MCF 10A (cell line): ENCODE measurements around the gene SLC22A15. TPM values are rescaled to one million over a fixed set of nuclear protein-coding genes. Genes with fewer than 3 reads are reported as not detected.

Source experiments
- BruUV-seq: library from RNA; stranded (reverse); fragments of 400-500 nt; replicated peaks from 2 replicates; lab custom pipeline; 2021; lab: Mats Ljungman, UMichigan
- CTCF ChIA-PET: fragments of 300-600 bp; sonication (Branson Sonifier 250); formaldehyde crosslinking; extraction: SDS; loops from one replicate; lab custom pipeline; 2021; ENCODE audit warnings: antibody characterized with exemption, inconsistent platforms; lab: Yijun Ruan, JAX
- POLR2A ChIA-PET: fragments of 300-600, 350-650 bp; sonication (Branson Sonifier 250); formaldehyde crosslinking; extraction: SDS; loops from one replicate; lab custom pipeline; 2020; ENCODE audit warnings: antibody characterized with exemption, inconsistent platforms; lab: Yijun Ruan, JAX
- DNase-seq: peaks from one replicate; pipeline ENCODE4 v3.0.0-alpha.2; 2018; ENCODE audit not compliant: unreplicated experiment
- H3K27ac Mint-ChIP-seq: one replicate; pipeline ENCODE4 v1.8.0; 2022; ENCODE audit warnings: mild to moderate bottlenecking, low read depth, mixed read lengths; ENCODE audit not compliant: unreplicated experiment
- H3K27me3 Mint-ChIP-seq: one replicate; pipeline ENCODE4 v1.8.0; 2022; ENCODE audit warnings: mixed read lengths; ENCODE audit not compliant: insufficient read depth, unreplicated experiment
- H3K36me3 Mint-ChIP-seq: one replicate; pipeline ENCODE4 v1.8.0; 2022; ENCODE audit warnings: mild to moderate bottlenecking, moderate library complexity, mixed read lengths; ENCODE audit not compliant: insufficient read depth, unreplicated experiment
- H3K4me1 Mint-ChIP-seq: one replicate; pipeline ENCODE4 v1.8.0; 2022; ENCODE audit warnings: mixed read lengths; ENCODE audit not compliant: insufficient read depth, unreplicated experiment
- H3K4me3 Mint-ChIP-seq: one replicate; pipeline ENCODE4 v1.8.0; 2022; ENCODE audit warnings: mild to moderate bottlenecking, moderate library complexity, mixed read lengths; ENCODE audit not compliant: unreplicated experiment
- H3K9me3 Mint-ChIP-seq: one replicate; pipeline ENCODE4 v1.8.0; 2022; ENCODE audit warnings: mixed read lengths; ENCODE audit not compliant: unreplicated experiment
- CTCF ChIP-seq: fragments of 200-600 bp; IDR thresholded peaks from one replicate; pipeline ENCODE4 v1.8.0; 2022; ENCODE audit warnings: antibody characterized with exemption, mild to moderate bottlenecking; ENCODE audit not compliant: unreplicated experiment
- intact Hi-C: fragments of 100-400 bp; cut with micrococcal nuclease; formaldehyde crosslinking; loops from 2 replicates; pipeline ENCODE4 v1.14.1; 2022
- total RNA-seq: library from RNA; stranded (reverse); gene quantifications from 2 replicates; pipeline ENCODE4 v1.2.3, GENCODE V29; 2022

Gene SLC22A15
- total RNA-seq, 1 experiment from 2014 or later = 32.4 TPM

GRCh38 chr1:116105996-116106395, 129.7 kb downstream of the SLC22A15 start:
- Mint-ChIP-seq H3K36me3 (no peaks in the 10 kb centered on the region), H3K4me1 (peaks cover 11% of the 10 kb centered on the region), H3K27ac (no peak overlapping the region), H3K4me3 (no peak overlapping the region), H3K9me3 (no peaks in the 10 kb centered on the region), H3K27me3 (no peaks in the 10 kb centered on the region)
- intact Hi-C loops = no loop called here
- no peak for TF ChIP-seq CTCF
- BruUV-seq = no TSS peak
- POLR2A ChIA-PET = interaction anchor here (1.9 kb wide), 1 partner anchor 19 kb away, joined by 5 read pairs; no protein-coding TSS in a partner anchor
- no peak for DNase-seq
- CTCF ChIA-PET = interaction anchor here (0.5 to 1.0 kb wide), 5 partner anchors 16 to 342 kb away, joined by 3 to 4 read pairs (median 3); no protein-coding TSS in a partner anchor

GRCh38 chr1:116106646-116107045, 130.3 kb downstream of the SLC22A15 start:
- no peaks in the 10 kb centered on the region for H3K36me3 Mint-ChIP-seq
- ChIA-PET CTCF (interaction anchor here (0.5 to 1.0 kb wide), 6 partner anchors 16 to 558 kb away, joined by 3 to 4 read pairs (median 3); no protein-coding TSS in a partner anchor), POLR2A (interaction anchor here (1.9 kb wide), 1 partner anchor 19 kb away, joined by 5 read pairs; no protein-coding TSS in a partner anchor)
- H3K4me1 Mint-ChIP-seq = peaks cover 16% of the 10 kb centered on the region
- BruUV-seq = no TSS peak
- intact Hi-C loops = no loop called here
- no peak for DNase-seq
- no peak overlapping the region for H3K4me3 Mint-ChIP-seq
- no peak overlapping the region for H3K27ac Mint-ChIP-seq
- H3K27me3 Mint-ChIP-seq = no peaks in the 10 kb centered on the region
- TF ChIP-seq CTCF = no peak
- H3K9me3 Mint-ChIP-seq = no peaks in the 10 kb centered on the region

- intact Hi-C loops = no loop called here
- no peaks in the 10 kb centered on the region for H3K36me3 Mint-ChIP-seq
- peaks cover 23% of the 10 kb centered on the region for H3K4me1 Mint-ChIP-seq
- H3K27ac Mint-ChIP-seq = no peak overlapping the region
- POLR2A ChIA-PET = interaction anchor here (0.5 to 1.9 kb wide), 2 partner anchors 11 to 18 kb away, joined by 3 to 5 read pairs; no protein-coding TSS in a partner anchor
- no TSS peak for BruUV-seq
- no peak overlapping the region for H3K4me3 Mint-ChIP-seq
- H3K27me3 Mint-ChIP-seq = no peaks in the 10 kb centered on the region
- TF ChIP-seq CTCF = no peak
- CTCF ChIA-PET = interaction anchor here (0.5 to 0.8 kb wide), 3 partner anchors 9 to 398 kb away, joined by 3 to 4 read pairs (median 3); no protein-coding TSS in a partner anchor
- no peak for DNase-seq
- H3K9me3 Mint-ChIP-seq = no peaks in the 10 kb centered on the region
Measured at GRCh38 chr1:116107371-116107770, 131.1 kb downstream of the SLC22A15 start.

- DNase-seq = peak; percentile 60
- Mint-ChIP-seq H3K36me3 (no peaks in the 10 kb centered on the region), H3K9me3 (no peaks in the 10 kb centered on the region), H3K27ac (peak within 1 kb of the TSS; percentile 86), H3K27me3 (no peaks in the 10 kb centered on the region), H3K4me1 (peaks cover 33% of the 10 kb centered on the region), H3K4me3 (peak within 1 kb of the TSS; percentile 5)
- BruUV-seq = no TSS peak
- no peak for TF ChIP-seq CTCF
- ChIA-PET POLR2A (interaction anchor here (0.6 to 2.3 kb wide), 10 partner anchors 9 to 1329 kb away, joined by 3 to 11 read pairs (median 4); no protein-coding TSS in a partner anchor), CTCF (interaction anchor here (0.7 to 1.5 kb wide), 4 partner anchors 14 to 375 kb away, joined by 3 to 8 read pairs (median 4); no protein-coding TSS in a partner anchor)
- intact Hi-C loops = no loop called here
Measured at GRCh38 chr1:116110567-116111523, 134.5 kb downstream of the SLC22A15 start, which contains the start of gene MAB21L3. Gene MAB21L3 (plus strand): TSS chr1:116111399. CDS start chr1:116112616, 1,217 bp downstream.
